WTC11 (cell line): ENCODE results near the gene SETD2. TPM values are rescaled to one million over a fixed set of nuclear protein-coding genes. Genes with fewer than 3 reads are reported as not detected.

Experiments
- ATAC-seq: fragments of 200-7000 bp; cut with Tn5 transposase; 2 replicates; pipeline ENCODE4 v1.10.0; 2021; ENCODE audit warnings: mild to moderate bottlenecking, moderate library complexity
- CTCF ChIA-PET: fragments of 300-600 bp; sonication (Branson Sonifier 250); formaldehyde crosslinking; loops from one replicate; lab custom pipeline; 2021; ENCODE audit warnings: antibody characterized with exemption; lab: Charles Lee
- POLR2A ChIA-PET: fragments of 350-600 bp; sonication (Branson Sonifier 250); formaldehyde crosslinking; loops from one replicate; lab custom pipeline; 2021; ENCODE audit warnings: antibody characterized with exemption; lab: Charles Lee
- DNase-seq: peaks from one replicate; pipeline ENCODE4 v3.0.0; 2021; ENCODE audit warnings: low spot score
- H3K27ac Mint-ChIP-seq: 2 replicates; pipeline ENCODE4 v1.8.0; 2021; ENCODE audit warnings: mixed read lengths
- H3K27me3 Mint-ChIP-seq: 2 replicates; pipeline ENCODE4 v1.8.0; 2021; ENCODE audit warnings: low read depth, mild to moderate bottlenecking, moderate library complexity, mixed read lengths
- H3K36me3 Mint-ChIP-seq: 2 replicates; pipeline ENCODE4 v1.8.0; 2021; ENCODE audit warnings: mixed read lengths
- H3K4me1 Mint-ChIP-seq: 2 replicates; pipeline ENCODE4 v1.8.0; 2022; ENCODE audit warnings: mixed read lengths
- H3K4me3 Mint-ChIP-seq: 2 replicates; pipeline ENCODE4 v1.8.0; 2021; ENCODE audit warnings: mild to moderate bottlenecking, moderate library complexity, mixed read lengths
- H3K9me3 Mint-ChIP-seq: 2 replicates; pipeline ENCODE4 v1.8.0; 2021; ENCODE audit warnings: mixed read lengths
- ARID4B ChIP-seq: sonication (generic); formaldehyde crosslinking; IDR thresholded peaks from 2 replicates; pipeline ENCODE4 v1.8.0; 2023; ENCODE audit warnings: missing genetic modification reagents, mild to moderate bottlenecking, borderline replicate concordance
- ATF3 ChIP-seq: sonication (generic); formaldehyde crosslinking; conservative IDR thresholded peaks from 2 replicates; pipeline ENCODE4 v1.8.1; 2022; ENCODE audit warnings: mild to moderate bottlenecking, missing genetic modification reagents
- FOXK1 ChIP-seq: sonication (generic); formaldehyde crosslinking; IDR thresholded peaks from 2 replicates; pipeline ENCODE4 v1.8.0; 2022; ENCODE audit warnings: mild to moderate bottlenecking, moderate library complexity, missing genetic modification reagents
- FOXP1 ChIP-seq: sonication (generic); formaldehyde crosslinking; IDR thresholded peaks from 2 replicates; pipeline ENCODE4 v1.8.0; 2022; ENCODE audit warnings: missing genetic modification reagents, mild to moderate bottlenecking, moderate library complexity, borderline replicate concordance
- JUN ChIP-seq: sonication (generic); formaldehyde crosslinking; IDR thresholded peaks from 2 replicates; pipeline ENCODE4 v1.8.0; 2023; ENCODE audit warnings: mild to moderate bottlenecking, missing genetic modification reagents
- NR3C1 ChIP-seq: sonication (generic); formaldehyde crosslinking; conservative IDR thresholded peaks from 2 replicates; pipeline ENCODE4 v1.8.1; 2023; ENCODE audit warnings: low read depth, mild to moderate bottlenecking, missing genetic modification reagents
- PRRX2 ChIP-seq: fragments of 250-450 bp; sonication (Bioruptor Pico); IDR thresholded peaks from 2 replicates; pipeline ENCODE4 v1.8.0; 2021; ENCODE audit warnings: mild to moderate bottlenecking
- TEAD1 ChIP-seq: sonication (generic); formaldehyde crosslinking; IDR thresholded peaks from 2 replicates; pipeline ENCODE4 v1.8.0; 2022; ENCODE audit warnings: mild to moderate bottlenecking, missing genetic modification reagents
- ZNF396 ChIP-seq: fragments of 250-450 bp; sonication (Bioruptor Pico); IDR thresholded peaks from 2 replicates; pipeline ENCODE4 v1.8.0; 2021; ENCODE audit warnings: mild to moderate bottlenecking, moderate library complexity, borderline replicate concordance
- ZNF425 ChIP-seq: fragments of 250-450 bp; sonication (Bioruptor Pico); conservative IDR thresholded peaks from 2 replicates; pipeline ENCODE4 v1.9.0; 2021; ENCODE audit warnings: mild to moderate bottlenecking
- total RNA-seq: library from RNA; stranded (reverse); gene quantifications from 3 replicates; pipeline ENCODE4 v1.2.3, GENCODE V29; 2021
- TF ChIP-seq, protein P1 (sequence below): fragments of 250-450 bp; sonication (Bioruptor Pico); IDR thresholded peaks from 2 replicates; pipeline ENCODE4 v1.9.0; 2021; ENCODE audit warnings: mild to moderate bottlenecking, borderline replicate concordance
- TF ChIP-seq, protein P2 (sequence below): sonication (generic); formaldehyde crosslinking; IDR thresholded peaks from 2 replicates; pipeline ENCODE4 v1.8.0; 2022; ENCODE audit warnings: mild to moderate bottlenecking, missing genetic modification reagents

Gene SETD2
- total RNA-seq, 1 experiment from 2014 or later = 39.8 TPM

DNA sequence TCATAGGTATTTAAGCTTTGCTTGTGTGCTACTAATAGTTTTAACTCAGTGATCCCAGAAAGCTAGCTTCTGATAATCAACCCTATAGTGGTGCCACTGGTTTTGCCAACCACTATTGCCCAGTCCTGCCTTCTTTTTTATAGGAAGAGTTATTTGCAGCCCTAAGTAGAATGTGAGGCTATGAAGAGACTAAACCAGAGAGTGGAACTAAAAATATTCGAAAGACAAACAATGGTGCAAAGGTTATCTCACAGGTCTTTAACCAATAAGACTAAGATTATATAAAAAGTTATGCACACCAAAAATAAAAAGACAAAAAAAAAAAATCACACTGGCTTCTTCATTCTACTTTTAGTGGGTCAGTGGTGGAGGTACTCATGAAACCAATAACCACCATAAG lies 98.9 kb downstream of the SETD2 start (continued):
- TF ChIP-seq ARID4B (no peak), NR3C1 (CRISPR knock-in tag) (no peak)

GRCh38 chr3:47057212-47057671 lies 106.7 kb downstream of the SETD2 start:
- no peak overlapping the region for H3K4me3 Mint-ChIP-seq
- TF ChIP-seq FOXP1 (CRISPR knock-in tag) = no peak
- TF ChIP-seq, protein P1, sequence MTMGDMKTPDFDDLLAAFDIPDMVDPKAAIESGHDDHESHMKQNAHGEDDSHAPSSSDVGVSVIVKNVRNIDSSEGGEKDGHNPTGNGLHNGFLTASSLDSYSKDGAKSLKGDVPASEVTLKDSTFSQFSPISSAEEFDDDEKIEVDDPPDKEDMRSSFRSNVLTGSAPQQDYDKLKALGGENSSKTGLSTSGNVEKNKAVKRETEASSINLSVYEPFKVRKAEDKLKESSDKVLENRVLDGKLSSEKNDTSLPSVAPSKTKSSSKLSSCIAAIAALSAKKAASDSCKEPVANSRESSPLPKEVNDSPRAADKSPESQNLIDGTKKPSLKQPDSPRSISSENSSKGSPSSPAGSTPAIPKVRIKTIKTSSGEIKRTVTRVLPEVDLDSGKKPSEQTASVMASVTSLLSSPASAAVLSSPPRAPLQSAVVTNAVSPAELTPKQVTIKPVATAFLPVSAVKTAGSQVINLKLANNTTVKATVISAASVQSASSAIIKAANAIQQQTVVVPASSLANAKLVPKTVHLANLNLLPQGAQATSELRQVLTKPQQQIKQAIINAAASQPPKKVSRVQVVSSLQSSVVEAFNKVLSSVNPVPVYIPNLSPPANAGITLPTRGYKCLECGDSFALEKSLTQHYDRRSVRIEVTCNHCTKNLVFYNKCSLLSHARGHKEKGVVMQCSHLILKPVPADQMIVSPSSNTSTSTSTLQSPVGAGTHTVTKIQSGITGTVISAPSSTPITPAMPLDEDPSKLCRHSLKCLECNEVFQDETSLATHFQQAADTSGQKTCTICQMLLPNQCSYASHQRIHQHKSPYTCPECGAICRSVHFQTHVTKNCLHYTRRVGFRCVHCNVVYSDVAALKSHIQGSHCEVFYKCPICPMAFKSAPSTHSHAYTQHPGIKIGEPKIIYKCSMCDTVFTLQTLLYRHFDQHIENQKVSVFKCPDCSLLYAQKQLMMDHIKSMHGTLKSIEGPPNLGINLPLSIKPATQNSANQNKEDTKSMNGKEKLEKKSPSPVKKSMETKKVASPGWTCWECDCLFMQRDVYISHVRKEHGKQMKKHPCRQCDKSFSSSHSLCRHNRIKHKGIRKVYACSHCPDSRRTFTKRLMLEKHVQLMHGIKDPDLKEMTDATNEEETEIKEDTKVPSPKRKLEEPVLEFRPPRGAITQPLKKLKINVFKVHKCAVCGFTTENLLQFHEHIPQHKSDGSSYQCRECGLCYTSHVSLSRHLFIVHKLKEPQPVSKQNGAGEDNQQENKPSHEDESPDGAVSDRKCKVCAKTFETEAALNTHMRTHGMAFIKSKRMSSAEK (CRISPR knock-in tag) = no peak
- no peak for TF ChIP-seq ZNF396 (CRISPR knock-in tag)
- TF ChIP-seq PRRX2 (CRISPR knock-in tag) = no peak
- no peak for TF ChIP-seq ATF3
- no peak for TF ChIP-seq JUN (CRISPR knock-in tag)
- no peak for TF ChIP-seq FOXK1 (CRISPR knock-in tag)
- TF ChIP-seq, protein P2, sequence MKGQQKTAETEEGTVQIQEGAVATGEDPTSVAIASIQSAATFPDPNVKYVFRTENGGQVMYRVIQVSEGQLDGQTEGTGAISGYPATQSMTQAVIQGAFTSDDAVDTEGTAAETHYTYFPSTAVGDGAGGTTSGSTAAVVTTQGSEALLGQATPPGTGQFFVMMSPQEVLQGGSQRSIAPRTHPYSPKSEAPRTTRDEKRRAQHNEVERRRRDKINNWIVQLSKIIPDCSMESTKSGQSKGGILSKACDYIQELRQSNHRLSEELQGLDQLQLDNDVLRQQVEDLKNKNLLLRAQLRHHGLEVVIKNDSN (CRISPR knock-in tag) = no peak
- TF ChIP-seq ZNF425 (CRISPR knock-in tag) = no peak
- TF ChIP-seq TEAD1 (CRISPR knock-in tag) = no peak
- DNase-seq (no peak), ATAC-seq (no peak)
- H3K36me3 Mint-ChIP-seq = peaks cover 30% of the 10 kb centered on the region
- ChIA-PET CTCF (no interaction called here), POLR2A (no interaction called here)
- H3K27ac Mint-ChIP-seq = no peak overlapping the region
- no peaks in the 10 kb centered on the region for H3K4me1 Mint-ChIP-seq
- H3K9me3 Mint-ChIP-seq = no peaks in the 10 kb centered on the region
- H3K27me3 Mint-ChIP-seq = no peaks in the 10 kb centered on the region
